NCI-H524 treated with DMSO at 0.1 percent for 48 hours (cell line): ENCODE measurements around the gene PTPN3.

ENCODE experiments used
- DNase-seq: peaks from one replicate; lab custom pipeline; 2025; lab: John Stamatoyannopoulos, UW

The PTPN3 gene

GRCh38 chr9:109506097-109506712, 8.1 kb upstream of the PTPN3 start:
- no peak for DNase-seq

- DNase-seq = no peak
Measured at GRCh38 chr9:109504689-109505088, 6.6 kb upstream of the PTPN3 start.

DNA sequence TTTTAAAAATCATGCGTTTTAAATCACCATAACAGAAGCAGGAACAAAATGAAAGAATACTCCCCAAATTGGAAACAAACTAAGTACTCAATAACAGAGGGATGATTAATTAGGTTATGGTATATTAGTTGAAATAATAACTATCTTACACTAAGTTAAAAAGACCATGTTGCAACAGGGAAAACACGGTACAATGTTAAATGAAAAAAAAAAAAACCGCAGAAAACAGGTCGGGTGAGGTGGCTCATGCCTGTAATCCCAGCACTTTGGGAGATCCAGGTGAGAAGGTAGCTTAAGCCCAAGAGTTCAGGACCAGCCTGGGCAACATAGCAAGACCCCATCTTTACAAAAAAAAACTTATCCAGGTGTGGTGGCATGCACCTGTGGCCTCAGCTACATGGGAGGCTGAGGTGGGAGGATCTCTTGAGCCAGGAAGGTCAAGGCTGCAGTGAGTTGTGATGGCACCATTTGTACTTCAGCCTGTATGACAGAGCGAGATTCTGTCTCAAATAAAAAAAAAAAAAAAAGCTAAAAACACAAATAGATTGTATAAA, 2.4 kb upstream of the PTPN3 start:
- no peak for DNase-seq

DNA sequence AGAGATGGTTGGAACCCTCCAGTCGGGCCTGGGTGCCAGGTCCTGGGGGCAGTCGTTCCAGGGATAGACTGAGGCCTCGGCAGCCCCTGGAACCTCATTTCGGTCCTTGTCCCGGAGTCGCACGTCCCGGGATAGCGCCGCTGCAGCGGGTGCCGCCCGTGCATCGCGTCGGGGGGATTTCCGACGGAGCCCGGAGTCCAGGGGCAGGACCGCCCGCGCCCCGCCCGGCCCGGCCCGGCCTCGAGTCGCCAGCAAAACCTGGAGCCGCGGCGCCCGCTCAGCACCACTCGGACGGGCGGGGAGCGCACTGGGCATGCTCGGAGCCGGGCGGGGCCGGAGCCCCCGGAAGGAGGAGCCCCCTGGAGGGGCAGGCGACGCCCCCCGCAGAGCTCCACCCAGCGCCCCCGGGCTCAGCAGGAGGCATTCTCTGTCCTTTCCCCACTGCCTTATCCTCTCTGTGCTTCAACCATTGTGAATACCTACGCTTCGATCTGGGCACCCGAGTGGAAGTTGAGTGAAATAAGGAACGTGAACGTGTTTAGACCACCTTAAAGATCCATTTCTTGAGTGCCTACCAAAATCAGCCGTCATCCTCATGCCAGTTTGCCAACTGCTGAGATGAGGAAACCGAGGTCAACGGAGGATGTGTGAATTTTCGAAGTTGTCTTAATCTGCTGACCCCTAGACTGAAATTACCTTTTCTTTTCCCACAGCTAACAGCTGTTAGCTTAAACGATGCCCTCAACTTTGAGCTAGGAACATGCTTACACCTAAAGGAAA, 1.7 kb upstream of the PTPN3 start:
- DNase-seq = no peak

DNA sequence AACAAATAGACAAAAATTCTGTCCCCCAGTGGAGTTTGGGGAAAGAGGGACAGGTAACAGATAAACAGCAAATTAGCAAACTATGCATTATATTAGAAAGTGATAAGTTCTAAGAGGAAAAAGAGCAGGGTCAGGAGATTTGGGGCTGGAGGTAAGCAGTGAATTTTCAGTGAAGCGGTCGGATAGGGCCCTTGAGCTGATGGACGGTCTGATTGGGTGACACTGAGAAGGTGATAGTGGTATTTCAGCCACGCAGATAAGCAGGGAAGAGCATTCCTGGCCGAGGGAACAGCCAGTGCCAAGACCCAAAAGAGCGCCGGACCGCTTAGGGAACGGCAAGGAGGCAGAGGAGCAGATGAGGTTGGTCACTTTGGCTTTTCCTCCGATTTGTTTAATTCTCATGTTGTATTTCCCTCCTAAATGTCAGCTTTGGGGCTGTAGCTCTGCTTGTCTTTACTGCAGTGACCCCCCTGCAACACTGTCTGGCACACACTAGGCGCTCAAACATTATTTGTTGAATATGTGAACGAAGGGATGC, 1.1 kb upstream of the PTPN3 start:
- DNase-seq = no peak

DNA sequence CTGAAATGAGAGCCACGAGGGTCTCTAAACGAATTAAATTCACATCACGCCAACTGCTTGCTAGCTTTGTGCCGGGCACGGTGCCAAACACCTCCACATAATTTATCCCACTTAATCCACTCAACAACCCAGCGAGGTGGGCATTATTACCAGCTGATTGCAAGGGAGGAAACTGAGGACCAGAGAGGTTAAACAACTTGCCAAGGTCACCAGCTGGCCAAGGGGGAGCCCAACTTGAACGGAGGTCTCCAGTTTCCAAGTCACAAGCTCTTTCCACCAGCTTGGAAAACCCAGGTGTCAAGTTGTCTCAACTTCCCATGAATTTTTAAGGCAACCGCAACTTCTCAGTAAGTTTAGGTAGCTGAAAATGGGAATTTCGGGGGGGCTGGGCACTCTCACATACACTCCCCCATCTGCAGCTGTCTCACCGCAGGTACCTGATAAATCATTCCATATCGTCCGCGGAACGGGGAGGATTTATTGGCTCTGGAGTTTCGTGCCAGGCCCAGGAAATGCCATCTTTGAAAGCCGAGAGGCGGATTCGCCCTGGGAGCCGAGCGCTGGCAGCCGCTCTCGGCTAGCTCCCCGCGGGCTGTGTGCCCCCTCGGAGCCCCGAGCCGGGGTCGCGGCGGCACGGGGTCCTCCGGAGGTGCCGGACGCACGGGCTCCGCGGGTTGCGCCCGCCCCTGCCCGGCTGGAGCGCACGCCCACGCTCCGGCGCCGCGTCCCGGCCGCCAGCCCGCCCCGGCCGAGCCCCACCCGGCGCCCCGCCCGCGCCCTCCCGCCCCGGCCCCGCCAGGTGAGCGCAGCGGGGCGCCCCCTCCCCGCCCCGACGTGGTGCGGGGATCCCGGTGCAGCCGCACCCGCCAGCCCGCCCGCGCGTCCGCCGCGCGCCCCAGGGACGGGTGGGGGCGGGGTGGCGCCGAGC, 617 bp downstream of the PTPN3 start:
- peak; percentile 70 for DNase-seq

- DNase-seq = no peak
Measured at GRCh38 chr9:109496841-109497225, 1.3 kb downstream of the PTPN3 start.

DNA sequence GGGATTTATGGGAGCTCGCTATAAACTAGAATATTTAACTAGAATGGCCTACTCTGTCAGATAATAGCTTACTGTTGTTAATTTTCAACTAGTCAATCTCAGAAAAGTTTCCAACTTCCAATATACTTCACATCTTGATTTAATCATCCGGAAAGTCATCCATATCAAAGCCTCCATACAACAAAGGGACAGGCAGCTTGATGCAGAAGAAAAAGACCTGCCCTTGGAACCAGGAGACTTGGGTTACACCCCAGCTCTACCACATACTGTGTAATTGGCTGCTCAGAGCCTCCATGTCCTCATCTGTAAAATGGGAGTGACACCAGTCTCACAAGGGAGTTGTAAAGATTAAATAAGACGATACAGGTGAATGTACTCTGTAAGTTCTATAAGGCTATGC, 1.9 kb downstream of the PTPN3 start:
- DNase-seq = no peak

DNA sequence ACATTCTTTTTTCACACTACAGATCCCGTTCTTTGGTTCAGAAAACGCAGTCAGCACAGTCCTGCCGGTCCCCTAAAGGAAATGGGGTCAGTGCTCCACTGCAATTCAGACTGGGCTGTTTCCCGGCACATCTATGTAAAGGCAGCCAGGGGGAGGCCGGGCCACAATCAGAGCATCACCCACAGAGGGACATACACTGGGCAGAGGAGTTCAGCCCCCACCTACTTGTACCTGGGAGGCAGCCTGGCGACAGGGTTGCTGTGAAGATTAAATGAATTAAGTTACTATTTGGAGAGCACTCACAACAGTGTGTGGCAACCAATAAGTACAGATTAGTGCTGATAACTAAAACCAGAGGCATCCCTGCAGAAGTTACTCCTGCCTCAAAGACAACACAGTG, 4.5 kb downstream of the PTPN3 start:
- no peak for DNase-seq

DNA sequence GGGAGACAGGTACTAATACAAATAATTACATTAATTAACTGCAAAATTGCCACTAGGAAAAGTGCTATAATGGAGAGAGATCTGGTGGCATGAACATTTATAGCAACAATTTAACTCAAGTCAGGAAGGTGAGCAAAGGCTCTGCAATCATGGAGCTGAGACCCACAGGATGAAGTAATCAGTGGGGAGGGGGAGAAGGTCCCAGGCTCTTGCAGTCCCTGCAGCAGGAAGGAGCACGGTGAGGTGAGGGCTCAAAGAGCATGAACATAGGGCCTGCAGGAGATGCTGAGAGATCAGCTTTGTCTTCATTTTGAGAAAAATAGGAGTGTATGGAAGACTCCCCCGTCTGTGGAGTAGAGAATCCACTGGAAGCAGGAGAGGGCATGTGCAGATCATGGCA, 6.5 kb downstream of the PTPN3 start:
- no peak for DNase-seq

GRCh38 chr9:109488791-109489492, 9.2 kb downstream of the PTPN3 start:
- DNase-seq = no peak

DNA sequence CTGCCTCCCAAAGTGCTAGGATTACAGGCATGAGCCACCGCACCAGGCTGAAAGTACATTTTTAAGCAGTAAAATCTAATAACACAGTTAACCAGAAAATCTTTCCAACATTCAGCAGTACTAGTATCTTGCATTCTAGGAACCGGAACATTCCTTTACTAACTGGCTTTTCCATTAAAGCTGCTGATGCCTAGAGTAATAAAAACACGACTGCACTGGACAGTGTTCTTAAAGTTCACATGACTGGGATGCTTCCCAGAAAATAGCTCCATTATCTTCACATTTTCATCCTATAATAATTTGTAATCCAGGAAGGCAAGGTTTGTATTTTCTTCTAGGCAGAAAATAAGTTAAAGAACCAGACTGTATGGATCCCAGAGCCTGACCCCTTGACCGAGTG, 9.8 kb downstream of the PTPN3 start:
- DNase-seq = no peak

DNA sequence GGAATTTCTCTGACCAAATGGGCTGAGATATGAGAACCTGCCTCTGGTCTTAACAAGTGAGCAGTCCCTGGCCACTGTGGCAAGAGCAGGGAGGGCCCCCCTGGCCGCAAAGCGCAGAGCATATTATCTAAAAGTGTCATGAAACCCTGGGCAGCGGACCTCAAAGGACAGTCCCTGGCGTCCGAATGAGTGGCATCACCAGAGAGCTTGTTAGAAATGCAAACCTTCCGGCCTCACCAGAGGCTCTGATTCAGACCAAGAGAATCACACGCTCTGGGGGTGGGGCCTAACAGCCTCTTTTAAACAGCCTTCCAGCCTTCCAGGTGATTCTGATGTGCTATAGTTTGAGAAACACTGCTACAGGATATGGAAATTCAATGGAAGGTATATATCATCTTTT, 10.9 kb downstream of the PTPN3 start:
- DNase-seq = no peak

GRCh38 chr9:109483744-109484429, 14.2 kb downstream of the PTPN3 start:
- DNase-seq = no peak

GRCh38 chr9:109482391-109482916, 15.7 kb downstream of the PTPN3 start:
- no peak for DNase-seq

DNA sequence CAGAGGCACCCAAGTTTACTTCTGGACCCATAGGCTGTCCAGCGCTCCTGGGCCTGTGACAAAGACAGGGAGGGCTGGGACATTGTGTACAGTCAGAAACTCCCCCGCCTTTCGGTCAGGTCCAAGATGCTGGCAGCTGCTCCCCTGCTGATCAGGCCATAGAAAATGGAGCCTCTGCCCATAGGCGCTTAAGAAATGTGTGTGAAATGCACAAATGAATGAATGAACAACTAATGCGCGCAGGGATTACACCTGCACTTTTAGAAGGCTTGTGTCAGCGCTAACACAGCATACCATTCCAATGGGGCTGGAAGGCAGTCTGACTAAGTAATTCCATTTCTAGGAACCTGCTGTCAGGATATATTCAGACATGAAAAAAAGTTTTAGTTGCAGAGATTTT, 16.3 kb downstream of the PTPN3 start:
- DNase-seq = no peak

- DNase-seq = no peak
Measured at GRCh38 chr9:109479822-109480221, 18.3 kb downstream of the PTPN3 start.

GRCh38 chr9:109478665-109479380, 19.3 kb downstream of the PTPN3 start:
- no peak for DNase-seq

- no peak for DNase-seq
Measured at GRCh38 chr9:109478051-109478563, 20.0 kb downstream of the PTPN3 start.
